Bone marrow (tissue), 2 donors: ENCODE data around the gene ENTREP1.

Experiments
- DNase-seq, 2 donors: peaks; one replicate each; lab custom pipeline; 2025; lab: John Stamatoyannopoulos, UW

The ENTREP1 gene

DNA sequence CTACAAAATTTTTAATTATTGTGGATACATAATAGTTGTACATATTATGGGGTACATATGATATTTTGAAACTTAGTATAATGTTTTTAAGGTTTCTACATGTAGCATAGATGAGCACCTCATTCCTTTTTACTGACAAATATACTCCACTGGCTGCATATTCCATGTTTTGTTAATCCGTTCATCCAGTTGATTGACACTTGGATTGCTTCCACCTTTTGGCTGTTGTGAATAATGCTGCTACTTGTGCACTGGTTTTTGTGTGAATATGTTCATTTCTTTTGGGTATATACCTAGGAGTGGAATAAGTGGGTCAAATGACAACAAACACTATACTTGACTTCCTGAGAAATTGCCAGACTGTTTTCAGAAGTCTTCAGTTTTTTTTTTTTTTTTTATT lies 2.8 kb upstream of the ENTREP1 start:
- no peak for DNase-seq

DNA sequence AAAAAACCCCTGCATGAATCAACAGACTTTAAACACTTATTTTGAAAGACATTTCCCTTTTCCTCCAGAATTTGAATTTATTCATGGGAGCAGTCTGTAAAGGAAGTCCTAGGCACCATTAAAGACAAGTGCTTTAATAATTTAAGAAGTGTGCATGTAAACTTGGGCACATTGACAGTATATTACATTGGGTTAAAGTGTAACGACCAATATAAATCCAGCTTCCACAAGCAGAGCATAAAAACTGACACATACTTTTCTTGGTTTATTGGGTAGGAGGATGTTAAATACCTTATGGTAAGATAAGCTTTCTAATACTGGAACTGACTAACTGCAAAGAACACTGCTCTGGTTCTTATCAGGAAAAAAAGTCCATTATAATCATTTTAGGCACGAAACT lies 1.2 kb upstream of the ENTREP1 start:
- DNase-seq, result no peak

DNA sequence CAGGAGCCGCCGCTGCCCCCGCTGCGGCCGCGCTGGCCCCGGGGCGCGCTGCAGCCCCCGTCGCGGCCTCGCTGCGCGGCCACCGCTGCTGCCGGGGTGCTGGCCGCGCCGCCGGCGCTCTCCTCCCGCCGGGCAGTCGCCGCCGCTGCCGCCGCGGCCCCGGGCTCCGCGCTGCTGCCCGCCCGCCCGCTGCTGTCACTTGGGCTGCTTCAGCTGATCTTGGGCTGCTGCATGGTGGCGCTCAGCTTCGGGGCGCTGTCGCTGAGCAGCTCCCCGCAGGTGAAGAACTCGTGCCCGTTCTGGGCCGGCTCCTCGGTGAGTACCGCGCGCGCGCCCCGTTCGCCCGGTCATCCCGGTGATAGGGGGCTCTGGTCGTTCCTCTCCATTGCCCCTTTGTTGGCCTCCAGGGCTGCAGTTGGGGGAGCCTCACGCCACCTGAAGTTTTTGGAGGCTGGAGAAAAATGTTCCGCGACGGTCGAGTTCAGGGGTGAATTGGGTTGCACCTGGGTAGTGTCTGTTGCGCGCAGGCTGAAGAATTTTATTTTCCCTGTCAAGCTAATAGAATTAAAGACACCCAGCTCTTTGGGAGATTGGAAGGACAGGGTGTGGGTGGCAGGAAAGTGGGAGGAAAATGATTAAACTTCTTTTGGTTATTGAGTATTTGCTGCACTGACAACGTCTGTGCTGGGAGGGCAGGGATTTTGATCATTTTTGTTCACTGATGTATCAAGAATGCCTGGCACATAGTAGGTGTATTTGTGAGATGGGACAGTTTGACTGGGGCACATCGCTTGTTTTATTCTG lies 596 bp downstream of the ENTREP1 start:
- no peak for DNase-seq

DNA sequence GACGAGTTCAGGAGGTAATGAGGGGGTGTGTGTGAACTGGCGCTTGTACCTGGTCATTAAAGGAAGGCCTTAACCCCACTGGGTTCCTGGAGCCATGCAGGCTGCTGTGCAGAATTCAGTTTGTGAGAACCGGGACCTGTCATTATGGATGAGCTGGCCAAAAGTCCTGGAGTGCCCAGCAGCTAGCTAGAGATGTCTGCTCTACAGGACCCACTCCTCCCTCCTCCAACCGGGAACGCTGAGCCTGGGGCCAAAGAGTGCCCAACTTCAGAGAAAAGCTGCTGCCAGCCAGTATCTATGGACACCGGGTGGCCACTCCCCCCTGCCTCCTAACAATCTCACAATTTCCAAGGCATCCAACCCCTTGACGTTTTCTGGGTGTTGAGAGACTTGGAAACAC lies 1.2 kb downstream of the ENTREP1 start:
- no peak for DNase-seq

DNA sequence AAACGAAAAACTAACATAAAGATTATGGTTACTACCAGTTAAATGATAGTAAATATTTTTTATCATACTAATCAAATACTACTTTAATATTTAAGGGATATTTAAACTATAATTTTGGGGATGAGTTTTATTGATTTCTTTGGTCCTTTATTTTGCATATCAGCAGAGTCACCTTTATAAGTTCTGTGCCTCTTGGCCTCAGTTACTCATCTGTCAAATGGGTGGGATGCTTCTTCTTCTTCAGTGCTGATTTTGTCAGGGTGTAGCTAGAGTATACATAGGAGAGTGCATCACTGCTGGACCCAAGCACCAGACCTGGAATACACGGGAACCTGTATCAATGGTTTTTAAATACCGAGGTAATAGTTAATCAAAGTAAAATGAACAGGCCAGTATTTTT lies 5.6 kb downstream of the ENTREP1 start:
- no peak for DNase-seq

DNA sequence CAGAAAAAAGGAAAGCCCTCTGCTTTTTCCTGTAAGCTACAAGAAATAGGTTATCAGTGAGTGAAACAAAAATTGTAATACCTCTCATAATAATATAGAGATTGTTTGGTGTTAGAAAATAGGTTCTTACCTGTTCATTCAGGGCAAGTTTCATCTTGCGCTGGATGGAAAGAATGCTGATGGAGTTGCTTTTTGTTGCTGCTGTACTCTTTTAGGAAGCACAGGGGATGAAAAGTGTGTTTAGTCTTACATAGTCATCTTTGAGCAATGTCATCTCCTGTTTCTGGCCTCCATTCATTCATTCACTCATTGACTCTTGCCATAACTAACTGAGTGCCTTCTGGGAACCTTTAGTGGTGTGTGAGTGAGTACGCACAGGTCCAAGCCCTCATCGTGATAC lies 6.4 kb downstream of the ENTREP1 start:
- no peak for DNase-seq

DNA sequence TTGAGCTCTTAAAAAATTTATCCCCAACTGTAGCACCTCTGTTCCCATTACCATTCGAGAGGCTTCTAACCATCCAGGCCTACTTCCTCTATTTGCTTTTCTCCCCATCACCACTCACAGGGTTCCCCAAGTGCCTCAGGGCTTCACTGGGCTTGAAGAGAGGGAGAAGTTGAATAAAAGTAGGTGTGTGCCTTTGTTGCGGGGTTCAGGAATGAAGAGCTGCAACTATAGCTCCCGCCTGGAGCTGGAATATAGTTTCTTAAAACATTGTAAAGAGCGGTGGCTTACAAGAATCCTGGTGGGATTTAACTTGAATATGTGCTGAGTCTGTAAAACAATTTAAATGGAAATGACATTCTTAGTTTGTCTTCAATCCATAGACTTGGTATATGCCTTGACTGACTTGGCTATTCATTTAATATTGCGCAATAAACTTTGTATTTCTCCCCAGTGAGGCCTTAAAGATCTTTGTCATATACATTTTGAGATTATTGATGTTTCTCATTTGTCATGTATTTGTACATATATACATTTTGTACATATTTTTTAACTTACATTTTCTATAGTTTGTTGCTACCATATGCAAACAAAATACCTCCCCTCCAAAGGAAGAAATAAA lies 7.2 kb downstream of the ENTREP1 start:
- DNase-seq, result no peak

DNA sequence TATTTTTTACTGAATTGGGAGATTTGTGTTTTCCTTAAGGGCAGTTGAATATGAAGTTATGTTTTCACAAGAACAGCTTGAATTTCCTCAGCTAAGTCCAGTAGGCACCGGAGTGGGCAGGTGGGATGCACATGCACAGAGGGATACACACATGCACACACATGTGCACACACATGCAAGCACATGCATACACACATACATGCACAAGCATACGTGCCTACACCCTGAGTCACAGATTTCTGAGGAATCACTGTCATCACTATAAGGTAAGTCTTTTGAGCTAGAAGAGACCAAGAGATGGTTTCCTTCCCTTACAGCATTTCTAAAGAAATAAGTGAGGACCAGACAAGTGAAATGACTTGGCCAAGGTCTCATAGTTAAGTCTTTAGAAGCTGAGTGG lies 8.7 kb downstream of the ENTREP1 start:
- no peak for DNase-seq

DNA sequence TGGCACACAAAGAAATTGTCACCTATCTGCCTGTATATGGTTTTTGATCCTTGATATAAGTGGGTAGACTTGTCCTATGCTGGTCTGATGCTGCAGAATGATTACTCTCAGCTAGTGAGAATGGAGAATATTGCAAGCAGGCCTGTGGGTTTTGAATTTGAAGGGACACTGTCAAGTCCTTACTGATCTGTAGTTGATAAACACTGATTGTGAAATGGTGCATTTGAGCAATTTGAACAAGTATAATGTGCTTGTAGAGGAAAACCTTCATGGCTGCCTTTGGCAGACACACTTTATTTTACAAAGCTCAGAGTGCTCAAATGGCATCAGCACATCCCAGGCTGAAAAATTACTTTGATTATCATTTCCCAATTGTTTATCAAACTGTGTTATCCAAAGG lies 9.3 kb downstream of the ENTREP1 start:
- no peak for DNase-seq

DNA sequence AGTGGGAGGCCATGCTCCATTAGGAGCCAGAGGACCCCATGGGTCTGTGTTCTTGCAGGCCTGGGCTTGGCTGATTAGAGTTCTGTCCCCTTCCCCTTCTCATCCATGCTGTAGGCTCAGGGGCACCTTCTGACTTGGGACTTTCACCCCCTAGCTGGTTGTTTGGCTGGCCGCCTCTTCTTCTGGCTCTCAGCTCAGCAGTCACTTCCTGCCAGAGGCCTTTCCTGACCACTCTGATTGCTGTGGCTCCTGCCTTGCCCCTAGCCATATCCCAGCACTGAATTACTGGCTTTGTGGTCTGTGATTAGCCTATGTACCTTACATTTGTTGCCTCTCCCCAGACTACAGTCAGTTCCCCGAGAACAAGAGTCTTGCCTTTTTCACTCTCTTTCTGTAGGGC lies 14.6 kb downstream of the ENTREP1 start:
- no peak for DNase-seq

DNA sequence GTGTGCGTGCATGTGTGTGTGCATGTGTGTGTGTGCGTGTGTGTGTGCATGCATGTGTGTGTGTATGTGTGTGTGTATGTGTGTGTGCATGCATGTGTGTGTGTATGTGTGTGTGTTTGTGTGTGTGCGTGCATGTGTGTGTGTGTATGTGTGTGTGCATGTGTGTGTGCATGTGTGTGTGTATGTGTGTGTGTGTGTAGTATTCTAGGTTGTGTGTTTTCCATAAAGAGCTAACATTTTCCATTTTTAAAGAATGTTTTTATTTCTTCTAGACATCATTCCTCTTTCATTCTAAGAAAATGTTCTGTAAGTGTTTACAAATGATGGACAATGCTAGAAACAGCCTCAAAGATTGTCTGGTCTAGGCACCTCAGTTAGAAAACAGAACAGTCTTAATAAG lies 15.6 kb downstream of the ENTREP1 start:
- no peak for DNase-seq

DNA sequence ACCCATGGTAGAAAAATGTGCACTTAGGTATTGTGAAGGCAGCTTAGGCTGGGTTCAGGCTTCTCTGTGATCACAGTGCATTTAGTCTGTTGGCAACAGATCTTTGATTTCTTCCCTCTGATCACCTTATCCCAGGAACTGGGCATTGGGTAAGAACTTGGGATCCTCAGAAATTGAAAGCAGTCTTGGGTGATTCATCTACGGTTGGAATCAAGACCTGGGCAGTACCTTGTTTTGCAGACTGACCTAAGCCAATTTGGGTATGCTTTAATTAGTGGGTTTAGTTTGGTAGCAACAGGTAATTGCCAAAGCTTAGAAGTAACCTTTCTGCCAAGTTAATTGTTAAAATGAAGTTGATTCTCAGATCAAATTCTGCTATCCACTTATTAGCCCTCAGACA lies 17.8 kb downstream of the ENTREP1 start:
- no peak for DNase-seq

DNA sequence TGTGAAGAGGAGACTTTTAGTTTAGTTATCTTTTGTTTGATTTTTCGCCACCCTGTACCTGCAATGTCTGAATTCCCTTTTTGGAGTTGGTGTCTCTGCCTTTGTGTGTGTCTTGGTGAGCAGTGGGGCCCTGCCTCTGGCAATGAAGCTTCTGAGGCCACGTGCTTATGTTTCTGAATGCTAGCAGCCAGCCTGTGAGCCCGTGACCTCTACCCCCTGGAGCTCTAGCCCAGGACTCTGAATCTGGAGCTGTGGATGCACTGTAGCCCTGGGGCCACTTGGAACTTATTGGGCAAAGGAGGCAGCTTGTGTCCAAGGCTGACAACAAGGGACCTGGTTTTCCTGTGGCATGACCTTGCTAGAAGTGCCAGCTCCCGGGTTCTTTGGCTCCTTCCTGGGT lies 19.4 kb downstream of the ENTREP1 start:
- no peak for DNase-seq

DNA sequence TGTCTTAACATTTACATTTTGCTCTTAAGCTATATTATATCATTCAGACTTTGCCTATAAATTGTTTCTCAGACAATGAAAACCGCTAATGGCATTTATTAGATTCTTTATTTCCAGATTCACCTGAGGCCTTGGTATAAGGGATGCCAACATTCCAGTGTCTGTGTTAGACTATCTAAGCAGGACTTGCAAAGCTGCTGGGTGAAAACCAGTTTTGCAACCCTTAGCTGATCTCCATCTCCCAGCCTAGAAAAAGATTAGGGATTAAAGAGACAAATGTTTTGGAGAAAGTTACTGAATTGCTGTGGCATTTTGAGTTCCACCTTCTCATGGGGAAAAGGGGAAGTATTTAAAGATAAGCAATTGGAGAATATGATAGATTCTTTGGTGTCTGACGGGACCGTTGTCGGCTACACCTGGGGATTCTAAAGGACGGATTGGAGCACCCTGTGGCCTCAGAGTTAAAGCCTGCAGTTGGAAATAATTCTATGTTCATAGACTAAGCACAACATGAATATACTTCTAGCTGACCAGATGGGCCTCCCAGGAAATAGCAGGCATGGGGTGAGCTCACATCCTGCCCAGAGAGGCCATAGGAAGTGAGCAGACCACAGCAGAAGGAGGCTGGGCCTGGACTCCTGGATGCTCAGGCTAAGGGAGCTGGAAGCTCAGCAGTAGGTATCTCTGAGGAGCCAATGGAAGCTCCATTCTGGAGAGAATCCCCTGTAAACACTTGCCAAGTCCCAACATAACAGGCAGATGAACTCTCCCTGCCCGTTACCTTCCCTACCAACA lies 21.8 kb downstream of the ENTREP1 start:
- DNase-seq, result no peak

DNA sequence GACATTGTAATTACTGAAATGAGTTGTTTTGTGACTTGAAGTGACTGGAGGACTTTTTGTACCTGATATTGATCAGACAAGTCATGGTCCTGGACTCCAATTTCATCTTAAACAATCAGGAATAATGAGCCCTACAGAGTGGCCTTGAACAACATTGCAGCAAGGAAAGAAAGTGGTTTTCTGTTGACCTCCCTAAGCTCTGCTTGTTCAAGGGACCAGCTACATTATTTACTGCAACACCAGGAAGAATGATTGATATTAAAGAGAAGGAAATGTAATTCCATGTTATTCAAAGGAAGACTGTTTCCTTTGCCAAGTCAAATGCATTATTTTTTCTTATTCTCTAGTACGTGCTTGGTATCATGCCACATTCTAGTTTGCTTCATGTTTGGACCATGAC lies 22.6 kb downstream of the ENTREP1 start:
- DNase-seq, result no peak

DNA sequence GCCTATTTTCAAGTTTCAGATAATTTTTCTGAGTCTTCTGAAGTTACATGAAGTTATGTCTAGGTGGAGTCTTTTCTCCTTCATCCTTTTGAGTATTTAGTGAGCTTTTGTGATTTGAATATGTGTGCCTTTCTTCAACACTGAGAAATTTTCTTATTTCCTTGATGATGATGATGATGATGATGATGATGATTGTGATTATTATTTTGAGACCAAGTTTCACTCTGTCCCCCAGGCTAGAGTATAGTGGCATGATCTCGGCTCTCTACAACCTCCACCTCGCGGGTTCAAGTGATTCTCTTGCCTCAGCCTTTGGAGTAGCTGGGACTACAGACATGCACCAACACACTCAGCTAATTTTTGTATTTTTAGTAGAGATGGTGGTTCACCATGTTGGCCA lies 26.2 kb downstream of the ENTREP1 start:
- no peak for DNase-seq

DNA sequence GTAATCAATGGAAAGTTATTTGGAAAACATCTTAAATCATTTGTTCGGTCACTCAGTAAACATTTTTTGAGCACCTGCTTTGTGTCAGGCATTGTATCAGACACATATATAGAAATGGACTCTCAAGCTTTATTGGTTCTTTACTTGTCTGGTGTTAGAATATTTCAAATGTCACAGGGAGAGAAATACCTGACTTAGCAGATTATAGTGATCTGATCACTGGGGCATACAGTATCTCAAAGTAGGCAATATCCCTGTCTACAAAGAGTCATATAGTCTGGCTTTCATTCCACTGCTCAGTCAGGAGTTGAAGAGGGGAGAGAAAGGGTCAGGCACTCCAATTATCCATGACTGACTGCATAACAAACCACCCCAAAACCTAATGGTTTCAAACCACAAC lies 30.2 kb downstream of the ENTREP1 start:
- no peak for DNase-seq

DNA sequence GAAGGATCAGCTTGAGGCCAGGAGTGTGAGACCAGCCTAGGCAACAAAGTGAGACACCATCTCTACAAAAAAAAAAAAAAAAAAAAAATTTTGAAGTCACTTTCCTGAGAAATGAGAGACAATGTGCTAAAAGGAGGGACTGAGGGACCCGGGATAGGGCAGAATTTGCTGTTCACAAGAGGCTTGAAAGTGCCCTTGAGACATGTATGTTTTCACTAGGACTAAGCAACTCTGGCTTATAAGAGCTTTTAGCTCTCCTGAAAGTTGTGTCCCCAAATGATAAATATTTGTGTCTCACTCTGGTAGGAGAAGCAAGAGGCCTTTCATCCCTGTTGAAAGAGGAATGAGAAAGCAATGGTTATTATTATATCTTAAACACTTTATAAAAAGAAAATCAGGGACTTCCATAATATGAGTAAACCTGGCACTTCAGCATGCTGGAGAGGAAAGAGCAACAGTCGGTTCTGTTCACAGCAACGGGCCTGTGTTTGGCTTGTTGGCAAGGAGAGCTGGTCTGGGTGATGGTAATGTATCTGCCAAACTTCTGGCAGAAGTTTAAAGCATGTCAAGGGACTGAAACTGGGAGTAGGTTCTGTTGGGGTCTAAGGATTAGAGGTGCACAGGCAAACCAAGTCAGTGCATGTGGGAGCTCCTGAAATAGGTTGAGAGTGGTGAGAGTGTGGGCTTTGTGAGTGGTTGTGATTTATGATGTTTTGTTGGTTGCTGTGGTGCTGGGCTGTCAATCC lies 32.2 kb downstream of the ENTREP1 start:
- DNase-seq, result no peak

DNA sequence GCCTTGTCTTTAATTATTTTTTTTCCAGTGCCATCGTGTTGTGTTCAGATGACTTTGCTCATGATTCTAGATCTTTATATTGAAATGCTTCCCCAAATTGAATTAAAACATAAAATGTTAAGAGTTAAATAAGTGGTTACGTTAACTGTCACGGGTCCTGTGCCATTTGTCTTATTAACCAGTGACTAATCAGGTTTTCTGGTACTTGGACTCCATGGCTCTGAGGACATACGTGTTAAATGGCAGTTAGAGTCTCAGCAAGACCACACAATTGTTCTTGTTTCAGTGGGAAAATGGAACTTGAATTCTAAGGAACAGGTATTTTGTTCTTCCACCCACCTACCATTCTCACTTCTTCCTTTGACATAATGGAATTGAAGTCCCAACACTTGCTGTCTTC lies 32.8 kb downstream of the ENTREP1 start:
- DNase-seq, result no peak

DNA sequence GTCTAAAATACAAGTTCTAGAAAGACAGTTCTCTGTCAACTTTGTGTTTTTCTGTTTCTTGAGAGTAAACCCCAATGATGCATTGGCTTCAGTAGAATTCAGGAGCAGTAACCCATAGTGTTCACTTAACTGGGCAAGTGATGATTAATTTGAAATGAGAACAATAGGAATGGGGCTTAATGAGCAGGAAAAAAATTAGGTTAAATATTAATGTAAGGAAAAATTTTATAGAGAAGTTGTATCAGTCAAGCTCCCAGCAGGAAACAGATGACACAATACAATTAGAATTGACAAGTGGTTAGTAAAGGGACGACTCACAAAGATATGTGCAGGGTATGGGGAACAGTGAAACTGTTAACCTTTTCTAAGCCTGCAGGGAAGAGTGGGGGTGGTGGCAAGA lies 38.2 kb downstream of the ENTREP1 start:
- DNase-seq, result no peak

DNA sequence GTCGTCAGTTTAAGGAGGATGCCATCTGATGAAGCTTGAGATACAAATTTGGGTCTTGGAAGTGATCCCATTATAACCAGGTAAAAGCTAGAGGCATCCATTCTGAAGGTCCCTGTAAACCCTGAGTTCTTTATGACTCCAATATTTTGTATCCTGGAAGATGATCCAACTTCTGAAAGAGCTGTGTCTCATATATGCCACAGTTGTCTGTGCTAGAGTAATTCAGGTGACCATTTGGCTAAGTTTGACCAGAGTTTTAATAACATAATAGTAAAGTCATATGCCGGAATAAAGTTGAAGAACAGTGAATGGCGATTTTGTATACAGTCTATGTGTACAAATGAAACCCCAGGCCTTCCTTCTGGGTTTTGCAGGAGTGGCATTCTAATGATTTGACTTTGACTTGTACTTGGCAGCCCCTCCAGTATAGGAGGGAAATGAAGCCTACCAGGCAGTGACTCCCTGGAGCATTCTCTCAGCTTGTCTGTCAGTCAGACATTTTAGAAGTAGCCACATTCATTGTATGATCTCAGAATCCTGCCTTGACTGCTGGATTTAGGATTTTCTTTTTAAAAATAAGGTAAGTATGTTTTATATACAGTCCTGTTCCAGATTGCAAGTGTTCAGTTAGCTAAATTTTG lies 39.6 kb downstream of the ENTREP1 start:
- DNase-seq, result no peak

DNA sequence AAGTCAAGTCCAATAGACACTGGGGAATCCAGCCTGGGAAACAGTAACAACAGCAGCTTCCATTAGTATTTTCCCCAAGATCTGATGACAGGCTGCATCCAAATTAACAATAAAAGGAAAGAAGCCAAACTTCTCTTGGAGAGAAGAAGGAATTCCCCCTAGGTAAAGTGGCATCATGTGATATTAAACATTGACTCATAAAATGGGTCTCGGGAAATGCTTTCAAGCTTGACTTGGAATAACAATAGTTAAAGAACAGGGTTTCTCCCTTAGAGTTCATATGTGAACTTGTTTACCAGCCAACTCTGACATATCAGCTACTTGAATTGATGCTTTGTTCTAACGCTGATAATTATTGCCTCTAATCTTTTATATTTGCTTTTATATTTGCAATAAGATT lies 45.4 kb downstream of the ENTREP1 start:
- no peak for DNase-seq
